ENCODE results near the gene CROCC2. TPM values are rescaled to one million over a fixed set of nuclear protein-coding genes. Genes with fewer than 3 reads are reported as not detected.

The CROCC2 gene
- total and polyA plus RNA-seq, 2 of the 13 experiments (the other 11 are each of a cell fraction or from before 2014, with no cell fraction given), result not detected

GRCh38 chr2:240960309-240960970, 54.3 kb downstream of the CROCC2 start (continued):
- peak; percentile 83 for TF ChIP-seq ELF3 (CRISPR knock-in tag; IDR thresholded peaks at IDR 0.05)
- TF ChIP-seq MXI1 (IDR thresholded peaks at IDR 0.05; ENCODE audit: borderline replicate concordance, low read depth, low read length), result peak; percentile 63; the same call in 1 of the 3 replicates
- TF ChIP-seq CBX1 (IDR thresholded peaks at IDR 0.05; ENCODE audit: low read depth), result peak; percentile 30
- peak; percentile 89 for TF ChIP-seq HNRNPK (IDR thresholded peaks at IDR 0.05; ENCODE audit: low read depth, low read length, poor library complexity, severe bottlenecking)
- TF ChIP-seq PHF8 (CRISPR knock-in tag; IDR thresholded peaks at IDR 0.05), result no peak
- 0 out of 2 replicates have a peak, but pooled peaks have one; percentile 67 for TF ChIP-seq CAMTA2 (CRISPR knock-in tag; IDR thresholded peaks at IDR 0.05; ENCODE audit: borderline replicate concordance)
- no peak for TF ChIP-seq ZNF510 (CRISPR knock-in tag; IDR thresholded peaks at IDR 0.05; ENCODE audit: low read depth)
- TF ChIP-seq LCORL (IDR thresholded peaks at IDR 0.05), result no peak
- peak; percentile 99 for TF ChIP-seq LCORL (CRISPR knock-in tag; IDR thresholded peaks at IDR 0.05)
- peak; percentile 96 for TF ChIP-seq AKAP8 (CRISPR knock-in tag; IDR thresholded peaks at IDR 0.05)
- TF ChIP-seq ZFAT (CRISPR knock-in tag; conservative IDR thresholded peaks at IDR 0.05), result no peak
- TF ChIP-seq ARNTL (CRISPR knock-in tag; IDR thresholded peaks at IDR 0.05), result peak; percentile 66; the same call in 1 of the 2 replicates
- peak; percentile 81; the same call in 1 of the 2 replicates for TF ChIP-seq ZNF747 (CRISPR knock-in tag; IDR thresholded peaks at IDR 0.05; ENCODE audit: borderline replicate concordance)
- peak; percentile 62 for TF ChIP-seq ZNF605 (CRISPR knock-in tag; IDR thresholded peaks at IDR 0.05)
- no peak for TF ChIP-seq ZNF777 (CRISPR knock-in tag; IDR thresholded peaks at IDR 0.05)
- no peak; the same call in 1 of the 2 replicates for TF ChIP-seq NKX3-1 (CRISPR knock-in tag; IDR thresholded peaks at IDR 0.05)
- no peak for TF ChIP-seq ZNF326 (CRISPR knock-in tag; IDR thresholded peaks at IDR 0.05; ENCODE audit: borderline replicate concordance)
- TF ChIP-seq ZFP36 (IDR thresholded peaks at IDR 0.05; ENCODE audit: borderline replicate concordance, low read depth, low read length, partially characterized antibody), result no peak
- no peak for TF ChIP-seq CENPBD1 (CRISPR knock-in tag; IDR thresholded peaks at IDR 0.05; ENCODE audit: borderline replicate concordance, low read depth)
- TF ChIP-seq ZNF567 (CRISPR knock-in tag; IDR thresholded peaks at IDR 0.05; ENCODE audit: borderline replicate concordance), result no peak; the same call in 1 of the 2 replicates
- TF ChIP-seq, protein P1, sequence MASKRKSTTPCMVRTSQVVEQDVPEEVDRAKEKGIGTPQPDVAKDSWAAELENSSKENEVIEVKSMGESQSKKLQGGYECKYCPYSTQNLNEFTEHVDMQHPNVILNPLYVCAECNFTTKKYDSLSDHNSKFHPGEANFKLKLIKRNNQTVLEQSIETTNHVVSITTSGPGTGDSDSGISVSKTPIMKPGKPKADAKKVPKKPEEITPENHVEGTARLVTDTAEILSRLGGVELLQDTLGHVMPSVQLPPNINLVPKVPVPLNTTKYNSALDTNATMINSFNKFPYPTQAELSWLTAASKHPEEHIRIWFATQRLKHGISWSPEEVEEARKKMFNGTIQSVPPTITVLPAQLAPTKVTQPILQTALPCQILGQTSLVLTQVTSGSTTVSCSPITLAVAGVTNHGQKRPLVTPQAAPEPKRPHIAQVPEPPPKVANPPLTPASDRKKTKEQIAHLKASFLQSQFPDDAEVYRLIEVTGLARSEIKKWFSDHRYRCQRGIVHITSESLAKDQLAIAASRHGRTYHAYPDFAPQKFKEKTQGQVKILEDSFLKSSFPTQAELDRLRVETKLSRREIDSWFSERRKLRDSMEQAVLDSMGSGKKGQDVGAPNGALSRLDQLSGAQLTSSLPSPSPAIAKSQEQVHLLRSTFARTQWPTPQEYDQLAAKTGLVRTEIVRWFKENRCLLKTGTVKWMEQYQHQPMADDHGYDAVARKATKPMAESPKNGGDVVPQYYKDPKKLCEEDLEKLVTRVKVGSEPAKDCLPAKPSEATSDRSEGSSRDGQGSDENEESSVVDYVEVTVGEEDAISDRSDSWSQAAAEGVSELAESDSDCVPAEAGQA (IDR thresholded peaks at IDR 0.05; ENCODE audit: low read depth), result 0 out of 2 replicates have a peak, but pooled peaks have one; percentile 11
- TF ChIP-seq, protein P1 (CRISPR knock-in tag; IDR thresholded peaks at IDR 0.05; ENCODE audit: borderline replicate concordance), result no peak
- peak; percentile 97 for TF ChIP-seq TARDBP (CRISPR knock-in tag; IDR thresholded peaks at IDR 0.05)
- TF ChIP-seq ZNF10 (CRISPR knock-in tag; IDR thresholded peaks at IDR 0.05; ENCODE audit: borderline replicate concordance, low read depth), result no peak
- peak; percentile 81 for TF ChIP-seq ZBTB38 (CRISPR knock-in tag; IDR thresholded peaks at IDR 0.05)
- TF ChIP-seq ZNF660 (CRISPR knock-in tag; IDR thresholded peaks at IDR 0.05; ENCODE audit: borderline replicate concordance, low read depth), result no peak
- TF ChIP-seq SIN3B (IDR thresholded peaks at IDR 0.05; ENCODE audit: low read length), result no peak

Measured in HepG2 (cell line).